Smooth muscle cell (in vitro differentiated cells): ENCODE data around the gene SEZ6L. TPM values are rescaled to one million over a fixed set of nuclear protein-coding genes. Genes with fewer than 3 reads are reported as not detected.

ENCODE experiments used
- DNase-seq: peaks from one replicate; lab custom pipeline; 2025; ENCODE audit not compliant: unreplicated experiment; lab: John Stamatoyannopoulos, UW
- H2AFZ ChIP-seq: fragments of 200-600 bp; sonication (generic); 2 replicates; pipeline ENCODE4 v1.6.0; 2016; ENCODE audit warnings: antibody characterized with exemption, low read depth, mild to moderate bottlenecking
- H3F3A ChIP-seq: fragments of 200-600 bp; sonication (generic); 2 replicates; pipeline ENCODE4 v1.6.0; 2017; ENCODE audit warnings: antibody characterized with exemption, low read depth
- H3K27ac ChIP-seq: fragments of 200-600 bp; sonication (generic); 2 replicates; pipeline ENCODE4 v1.5.1; 2016; ENCODE audit warnings: low read depth, mild to moderate bottlenecking
- H3K27me3 ChIP-seq: fragments of 200-600 bp; sonication (generic); 2 replicates; pipeline ENCODE4 v1.6.1; 2016; ENCODE audit warnings: low read depth, mild to moderate bottlenecking
- H3K36me3 ChIP-seq: fragments of 200-600 bp; sonication (generic); 2 replicates; pipeline ENCODE4 v1.5.1; 2016; ENCODE audit warnings: low read depth
- H3K4me1 ChIP-seq: fragments of 200-600 bp; sonication (generic); 2 replicates; pipeline ENCODE4 v1.5.1; 2016; ENCODE audit warnings: low read depth
- H3K4me2 ChIP-seq: fragments of 200-600 bp; sonication (generic); 2 replicates; pipeline ENCODE4 v1.6.0; 2016; ENCODE audit warnings: mild to moderate bottlenecking
- H3K4me3 ChIP-seq: fragments of 200-600 bp; sonication (generic); 2 replicates; pipeline ENCODE4 v1.5.1; 2016; ENCODE audit warnings: mild to moderate bottlenecking
- H3K79me2 ChIP-seq: fragments of 200-600 bp; sonication (generic); 2 replicates; pipeline ENCODE4 v1.6.0; 2016; ENCODE audit warnings: low read depth, mild to moderate bottlenecking
- H3K9ac ChIP-seq: fragments of 200-600 bp; sonication (generic); 2 replicates; pipeline ENCODE4 v1.6.0; 2016; ENCODE audit warnings: low read depth
- H3K9me3 ChIP-seq: fragments of 200-600 bp; sonication (generic); replicated peaks from 2 replicates; pipeline ENCODE4 v1.5.1; 2016; ENCODE audit warnings: low read depth
- H4K20me1 ChIP-seq: fragments of 200-600 bp; sonication (generic); 2 replicates; pipeline ENCODE4 v1.6.0; 2016; ENCODE audit warnings: low read depth
- WGBS: methylation state at CpG from one replicate; pipeline ENCODE4 v1.1.7; 2016; ENCODE audit warnings: low lambda C conversion rate; 5-methylcytosine and 5-hydroxymethylcytosine counted together
- polyA plus RNA-seq: library from polyadenylated mRNA; unstranded; fragments of >200 nt; fragmentation: Nextera tagmentation; extraction: Ambion mirVana; gene quantifications from 2 replicates; pipeline ENCODE4 v1.2.1, GENCODE V29; 2016
- total RNA-seq: library from RNA; depleted of rRNA; stranded (reverse); fragments of >200 nt; gene quantifications from 2 replicates; pipeline ENCODE4 v1.2.3, GENCODE V29; 2014
- TF ChIP-seq, protein P1 (sequence below): fragments of 200-600 bp; sonication (generic); IDR thresholded peaks from 2 replicates; pipeline ENCODE4 v1.5.1; 2017; ENCODE audit warnings: borderline replicate concordance, mild to moderate bottlenecking, antibody characterized with exemption; ENCODE audit not compliant: insufficient read depth, poor library complexity, severe bottlenecking

Gene SEZ6L
- total and polyA plus RNA-seq, 2 experiments from 2014 or later = 2.1 TPM

DNA sequence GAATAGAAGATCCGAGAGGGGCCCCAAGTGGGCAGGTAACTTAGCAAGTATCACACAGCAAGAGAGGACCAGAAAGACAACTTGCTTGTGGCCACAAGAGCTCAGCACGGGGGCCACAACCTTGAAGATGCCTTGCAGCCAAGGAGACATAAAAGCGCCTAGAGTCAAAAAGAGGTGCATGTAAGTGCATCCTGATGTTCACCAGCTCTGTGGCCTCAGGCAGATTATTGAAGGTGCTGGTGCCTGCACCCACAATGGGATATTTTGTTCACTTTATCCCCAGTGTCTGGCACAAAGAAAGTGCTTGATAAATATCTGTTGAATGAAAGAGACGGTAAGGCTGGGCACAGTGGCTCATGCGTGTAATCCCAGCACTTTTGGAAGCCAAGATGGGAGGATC is 153.8 kb downstream of the SEZ6L start:
- WGBS = 89% methylated on average over 5 of the region's 5 CpGs
- peak overlapping the region; percentile 39 for H3K4me2 ChIP-seq
- no peaks in the 10 kb centered on the region for H3K79me2 ChIP-seq
- no peaks in the 10 kb centered on the region for H4K20me1 ChIP-seq
- H3K36me3 ChIP-seq = no peaks in the 10 kb centered on the region
- peaks cover 4% of the 10 kb centered on the region for H3F3A ChIP-seq
- no peak overlapping the region for H2AFZ ChIP-seq
- DNase-seq = no peak
- no peak overlapping the region for H3K9ac ChIP-seq
- no peak overlapping the region for H3K27ac ChIP-seq
- TF ChIP-seq, protein P1, sequence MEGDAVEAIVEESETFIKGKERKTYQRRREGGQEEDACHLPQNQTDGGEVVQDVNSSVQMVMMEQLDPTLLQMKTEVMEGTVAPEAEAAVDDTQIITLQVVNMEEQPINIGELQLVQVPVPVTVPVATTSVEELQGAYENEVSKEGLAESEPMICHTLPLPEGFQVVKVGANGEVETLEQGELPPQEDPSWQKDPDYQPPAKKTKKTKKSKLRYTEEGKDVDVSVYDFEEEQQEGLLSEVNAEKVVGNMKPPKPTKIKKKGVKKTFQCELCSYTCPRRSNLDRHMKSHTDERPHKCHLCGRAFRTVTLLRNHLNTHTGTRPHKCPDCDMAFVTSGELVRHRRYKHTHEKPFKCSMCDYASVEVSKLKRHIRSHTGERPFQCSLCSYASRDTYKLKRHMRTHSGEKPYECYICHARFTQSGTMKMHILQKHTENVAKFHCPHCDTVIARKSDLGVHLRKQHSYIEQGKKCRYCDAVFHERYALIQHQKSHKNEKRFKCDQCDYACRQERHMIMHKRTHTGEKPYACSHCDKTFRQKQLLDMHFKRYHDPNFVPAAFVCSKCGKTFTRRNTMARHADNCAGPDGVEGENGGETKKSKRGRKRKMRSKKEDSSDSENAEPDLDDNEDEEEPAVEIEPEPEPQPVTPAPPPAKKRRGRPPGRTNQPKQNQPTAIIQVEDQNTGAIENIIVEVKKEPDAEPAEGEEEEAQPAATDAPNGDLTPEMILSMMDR = no peak
- no peaks in the 10 kb centered on the region for H3K9me3 ChIP-seq
- H3K4me1 ChIP-seq = no peaks in the 10 kb centered on the region
- no peak overlapping the region for H3K4me3 ChIP-seq
- no peaks in the 10 kb centered on the region for H3K27me3 ChIP-seq

DNA sequence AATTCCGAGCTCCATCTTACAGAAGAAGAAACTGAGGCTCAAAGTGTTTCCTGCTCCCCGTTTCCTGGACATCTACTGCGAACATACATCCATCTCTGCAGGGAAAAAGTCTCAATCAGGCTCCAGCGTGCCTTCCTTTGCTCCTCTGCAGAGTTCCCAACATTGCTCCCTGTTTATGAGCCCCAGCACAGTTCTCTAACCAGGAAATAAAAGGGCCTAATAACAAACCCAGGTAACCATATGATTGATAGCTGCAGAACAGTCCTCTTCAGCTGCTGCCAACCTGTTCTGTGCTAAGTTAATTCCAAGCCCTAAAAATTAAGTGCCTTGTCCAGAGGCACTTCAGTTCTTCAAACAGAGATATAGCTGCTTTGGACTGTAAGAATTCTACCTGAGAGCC is 154.9 kb downstream of the SEZ6L start:
- Histone ChIP-seq H3K36me3 (no peaks in the 10 kb centered on the region), H3K9me3 (no peaks in the 10 kb centered on the region), H3K4me1 (no peaks in the 10 kb centered on the region), H2AFZ (no peak overlapping the region), H3F3A (peaks cover 4% of the 10 kb centered on the region), H4K20me1 (no peaks in the 10 kb centered on the region), H3K4me2 (no peak overlapping the region), H3K27me3 (no peaks in the 10 kb centered on the region), H3K4me3 (no peak overlapping the region), H3K27ac (no peak overlapping the region), H3K79me2 (no peaks in the 10 kb centered on the region), H3K9ac (no peak overlapping the region)
- TF ChIP-seq, protein P1 = no peak
- DNase-seq = no peak
- WGBS = 97% methylated on average over 4 of the region's 4 CpGs

DNA sequence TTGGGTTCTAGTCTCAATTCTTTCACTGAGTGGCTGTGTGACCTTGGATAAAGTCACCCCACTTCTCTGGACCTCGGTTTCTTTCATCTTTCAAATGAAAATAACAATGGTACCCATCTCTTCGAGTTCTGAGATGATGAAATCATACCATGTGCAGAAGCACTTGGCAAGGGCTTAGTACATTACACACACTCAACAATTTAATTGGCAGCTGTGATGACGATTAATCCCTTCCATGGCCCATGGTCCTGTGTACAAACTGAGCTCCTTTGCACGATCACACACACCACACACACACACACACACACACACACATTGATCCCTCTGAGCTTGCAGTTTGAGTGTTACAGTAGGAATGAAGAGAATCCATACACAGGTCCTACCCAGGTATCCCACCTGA is 156.4 kb downstream of the SEZ6L start:
- H3F3A ChIP-seq = peaks cover 4% of the 10 kb centered on the region
- no peak overlapping the region for H3K9ac ChIP-seq
- H3K36me3 ChIP-seq = no peaks in the 10 kb centered on the region
- 93% methylated on average over 4 of the region's 4 CpGs for WGBS
- H3K27ac ChIP-seq = no peak overlapping the region
- H3K4me1 ChIP-seq = no peaks in the 10 kb centered on the region
- H3K27me3 ChIP-seq = no peaks in the 10 kb centered on the region
- TF ChIP-seq, protein P1 = no peak
- no peak overlapping the region for H3K4me2 ChIP-seq
- no peak overlapping the region for H3K4me3 ChIP-seq
- no peak for DNase-seq
- H2AFZ ChIP-seq = no peak overlapping the region
- H3K79me2 ChIP-seq = no peaks in the 10 kb centered on the region
- H3K9me3 ChIP-seq = no peaks in the 10 kb centered on the region
- H4K20me1 ChIP-seq = no peaks in the 10 kb centered on the region

DNA sequence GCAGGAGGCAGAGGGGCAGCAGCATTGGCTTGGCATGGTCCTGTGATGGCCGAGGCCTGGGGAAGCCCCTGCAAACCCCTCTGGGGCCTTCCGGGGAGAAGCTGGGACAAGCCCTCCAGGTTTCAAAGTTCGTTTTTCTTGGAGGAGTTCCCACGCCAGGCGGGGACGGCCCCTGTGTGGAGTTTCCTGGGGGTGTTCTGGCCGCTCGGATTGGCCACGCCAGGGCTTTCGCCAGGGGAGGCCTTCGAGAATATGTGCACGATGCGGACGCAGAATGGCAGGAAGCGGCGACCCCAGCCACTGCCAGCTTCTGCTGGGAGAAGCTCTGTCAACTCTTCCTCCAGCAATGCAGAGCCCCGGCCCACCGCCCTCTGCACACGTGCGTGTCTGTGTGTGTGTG is 157.5 kb downstream of the SEZ6L start:
- Histone ChIP-seq H3F3A (peaks cover 4% of the 10 kb centered on the region), H4K20me1 (no peaks in the 10 kb centered on the region), H3K9me3 (no peaks in the 10 kb centered on the region), H3K27ac (no peak overlapping the region), H2AFZ (no peak overlapping the region), H3K4me1 (no peaks in the 10 kb centered on the region), H3K9ac (no peak overlapping the region), H3K4me2 (no peak overlapping the region), H3K27me3 (no peaks in the 10 kb centered on the region), H3K4me3 (no peak overlapping the region), H3K79me2 (no peaks in the 10 kb centered on the region), H3K36me3 (no peaks in the 10 kb centered on the region)
- TF ChIP-seq, protein P1 = no peak
- no peak for DNase-seq
- 91% methylated on average over 16 of the region's 20 CpGs for WGBS
